Stimulated activated CD4-positive, alpha-beta T cell treated with anti-CD3 and anti-CD28 coated beads, Interleukin-1b, Interleukin-23, amount 100 ng/mL, for 4 hours (primary cell): ENCODE results near the gene FPR3.
"Not testable (repeated sequence)": the region's sequence is repeated elsewhere in the genome, so short reads cannot be mapped to it uniquely, and the experiment has no call there.

Source experiments
- DNase-seq, 2 donors: peaks; one replicate each; pipeline ENCODE4 v3.0.0-alpha.2; 2020; ENCODE audit warnings: low read depth in 2 of 2

Gene FPR3, protein sequence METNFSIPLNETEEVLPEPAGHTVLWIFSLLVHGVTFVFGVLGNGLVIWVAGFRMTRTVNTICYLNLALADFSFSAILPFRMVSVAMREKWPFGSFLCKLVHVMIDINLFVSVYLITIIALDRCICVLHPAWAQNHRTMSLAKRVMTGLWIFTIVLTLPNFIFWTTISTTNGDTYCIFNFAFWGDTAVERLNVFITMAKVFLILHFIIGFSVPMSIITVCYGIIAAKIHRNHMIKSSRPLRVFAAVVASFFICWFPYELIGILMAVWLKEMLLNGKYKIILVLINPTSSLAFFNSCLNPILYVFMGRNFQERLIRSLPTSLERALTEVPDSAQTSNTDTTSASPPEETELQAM

DNA sequence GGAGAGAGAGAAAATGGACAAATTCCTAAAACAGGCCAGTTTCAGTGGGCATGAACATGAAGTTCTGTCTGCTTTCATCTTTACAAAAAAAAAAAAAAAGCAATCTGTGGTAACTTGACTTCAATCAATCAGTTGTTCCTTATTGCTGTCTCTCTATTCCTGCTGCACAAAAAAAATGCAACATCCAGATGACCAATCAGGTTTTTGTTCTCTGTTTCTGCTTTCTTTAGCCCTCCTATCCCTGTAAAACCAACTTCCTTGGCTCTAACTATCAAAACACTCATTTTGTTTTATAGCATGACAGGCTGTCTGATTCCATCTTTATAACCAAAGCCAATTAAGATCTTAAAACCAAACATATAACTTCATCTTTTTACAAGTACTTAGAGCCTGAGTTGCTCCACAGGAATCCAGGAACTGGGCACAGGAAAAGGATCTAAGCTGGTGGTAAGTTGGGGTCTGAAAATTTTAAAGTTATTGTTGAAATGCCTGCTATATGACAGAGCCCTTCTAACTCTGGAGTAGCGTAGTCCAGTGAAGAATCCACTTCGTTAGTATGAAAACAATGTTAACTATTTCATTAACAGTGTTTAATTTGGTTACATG is at the start of gene FPR3:
TSS of gene FPR3 (plus strand) at position 273 of the 606 bp plus-strand sequence. CDS start 28,592 bp downstream, outside the sequence.
- no peak for DNase-seq

DNA sequence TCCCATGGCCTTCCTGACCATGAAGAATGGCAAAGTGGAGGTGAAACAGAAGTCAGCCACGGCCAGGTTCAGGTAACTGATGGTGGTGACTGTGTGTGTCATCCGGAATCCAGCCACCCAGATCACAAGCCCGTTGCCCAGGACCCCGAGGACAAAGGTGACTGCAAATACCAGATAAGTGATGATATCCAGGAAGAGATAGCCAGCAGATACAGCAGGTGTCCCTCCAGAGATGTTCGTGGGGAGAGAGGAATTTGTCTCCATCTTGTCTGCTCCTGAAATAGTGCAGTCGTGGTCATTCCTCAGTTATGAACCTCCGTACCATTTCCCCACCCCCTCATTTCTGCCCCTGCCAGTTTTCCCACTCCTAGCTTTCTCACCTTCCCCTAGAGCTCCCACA is 48.2 kb upstream of the FPR3 start:
- no peak for DNase-seq

DNA sequence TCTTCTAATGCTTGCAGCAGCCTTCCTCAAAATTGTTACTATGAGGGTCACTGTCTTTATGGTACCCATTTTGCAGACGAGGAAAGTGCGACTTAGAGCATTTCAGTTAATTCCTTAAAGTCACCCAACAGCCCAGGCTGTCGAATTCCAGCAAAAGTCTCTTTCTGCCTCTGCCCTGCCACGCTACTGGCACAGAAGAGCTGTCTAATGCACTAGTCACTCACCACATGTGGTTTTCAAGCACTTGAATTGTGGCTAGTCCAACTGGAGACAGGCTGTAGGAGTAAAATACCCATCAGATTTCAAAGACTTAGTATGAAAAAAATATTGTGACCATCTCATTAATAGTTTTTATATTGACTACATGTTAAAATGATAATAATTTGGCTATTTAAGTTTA is 45.0 kb upstream of the FPR3 start:
- DNase-seq = no peak

DNA sequence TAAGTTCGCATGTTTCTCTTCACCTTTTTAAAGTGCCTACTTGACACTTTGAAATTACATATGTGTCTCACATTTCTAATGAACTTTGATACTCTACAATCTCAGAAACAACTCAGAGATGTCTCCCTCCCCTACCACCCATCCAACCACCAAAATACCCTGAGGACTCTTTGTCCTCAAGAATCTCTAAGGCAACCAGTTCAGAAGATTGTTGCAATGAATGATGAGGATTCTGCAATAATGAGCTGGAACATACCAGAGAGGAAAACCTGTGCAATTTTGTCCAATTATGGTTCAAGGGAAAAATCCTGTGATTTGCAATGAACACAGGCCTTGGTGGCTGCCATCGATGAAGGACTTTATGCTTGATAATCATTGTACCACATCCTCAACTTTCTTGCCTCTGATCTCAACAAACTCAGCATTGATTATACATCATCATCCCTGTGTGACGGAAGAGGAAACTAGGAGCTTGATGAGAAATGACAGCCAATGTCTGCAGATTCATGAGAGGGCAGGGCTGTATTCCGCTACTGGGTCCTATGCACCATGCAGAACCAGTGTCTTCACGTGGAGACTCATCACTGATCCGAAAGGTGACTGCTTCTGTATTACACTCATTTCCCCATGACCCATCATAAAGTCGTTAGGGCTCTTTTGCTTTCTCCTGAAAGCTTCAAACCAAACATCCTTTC is 44.4 kb upstream of the FPR3 start:
- DNase-seq = no peak

DNA sequence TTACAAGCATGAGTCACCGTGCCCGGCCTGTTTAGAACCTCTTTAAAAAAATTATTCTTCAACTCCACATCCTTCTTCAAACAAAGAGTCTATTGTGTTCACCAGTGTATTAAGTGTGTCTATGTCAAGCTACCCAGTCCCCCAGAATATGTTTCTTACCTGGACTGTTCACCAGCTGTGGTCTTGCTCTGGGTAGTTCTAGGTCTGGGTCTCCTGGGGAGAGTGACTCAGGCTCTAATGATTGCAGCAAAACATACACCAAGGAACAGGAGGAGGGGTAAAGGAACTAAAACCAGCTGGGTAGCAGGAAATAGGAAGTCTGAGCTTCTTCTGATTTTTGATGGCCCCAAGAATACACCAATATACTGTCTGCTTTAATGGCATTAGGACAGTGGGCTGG is 43.3 kb upstream of the FPR3 start, which contains the start of gene FPR1:
TSS of gene FPR1 (minus strand) at position 224 of the 400 bp plus-strand sequence. CDS start 4,884 bp downstream, outside the sequence.
- DNase-seq = no peak

DNA sequence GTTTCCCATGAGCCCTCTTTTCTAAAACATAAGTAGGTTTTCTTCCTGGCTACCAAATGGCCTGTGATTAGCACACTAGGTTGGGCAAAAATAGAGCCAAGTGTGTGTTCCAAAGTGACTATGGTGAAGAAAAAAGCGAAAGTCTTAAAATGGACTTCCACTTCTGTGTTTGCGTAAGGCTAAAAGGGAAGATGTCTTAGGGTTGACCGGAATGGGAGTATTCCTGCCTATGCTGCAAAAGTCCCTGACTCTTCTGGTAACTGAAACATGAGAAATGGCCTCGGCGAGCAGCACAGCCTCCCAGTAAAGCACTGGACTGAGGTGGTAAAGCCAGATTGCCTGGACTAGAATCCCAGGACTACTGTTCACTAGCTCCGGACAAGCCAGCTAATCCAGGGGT is 40.8 kb upstream of the FPR3 start:
- DNase-seq = no peak

DNA sequence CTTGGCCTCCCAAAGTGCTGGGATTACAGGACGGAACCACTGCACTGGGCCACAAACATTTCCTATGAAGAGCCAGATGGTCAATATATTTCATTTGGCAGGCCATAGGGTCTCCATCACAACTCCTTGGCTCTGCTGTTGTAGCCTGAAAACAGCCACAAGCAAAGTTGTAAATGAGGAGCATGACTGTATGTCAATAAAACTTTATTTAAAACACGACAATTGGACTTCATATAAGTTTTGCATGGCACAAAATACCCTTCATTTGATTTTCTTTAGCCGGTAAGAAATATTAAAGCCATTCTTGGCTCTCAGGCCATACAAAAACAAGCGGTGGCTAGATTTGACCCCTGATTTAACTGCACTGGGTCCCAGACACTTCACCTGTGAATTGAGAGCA is 40.2 kb upstream of the FPR3 start:
- DNase-seq = no peak

DNA sequence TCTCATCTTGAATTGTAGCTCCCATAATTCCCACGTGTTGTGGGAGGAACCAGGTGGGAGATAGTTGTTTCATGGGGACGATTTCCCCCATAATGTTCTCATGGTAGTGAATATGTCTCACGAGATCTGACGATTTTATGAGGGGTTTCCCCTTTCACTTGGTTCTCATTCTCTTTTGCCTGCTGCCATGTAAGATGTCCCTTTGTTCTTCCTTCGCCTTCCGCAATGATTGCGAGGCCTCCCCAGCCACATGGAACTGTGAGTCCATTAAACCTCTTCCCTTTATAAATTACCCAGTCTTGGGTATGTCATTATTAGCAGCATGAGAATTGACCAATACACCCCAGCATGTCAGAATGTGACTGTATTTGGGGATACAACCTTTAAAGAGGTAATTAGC is 39.4 kb upstream of the FPR3 start:
- DNase-seq = no peak

DNA sequence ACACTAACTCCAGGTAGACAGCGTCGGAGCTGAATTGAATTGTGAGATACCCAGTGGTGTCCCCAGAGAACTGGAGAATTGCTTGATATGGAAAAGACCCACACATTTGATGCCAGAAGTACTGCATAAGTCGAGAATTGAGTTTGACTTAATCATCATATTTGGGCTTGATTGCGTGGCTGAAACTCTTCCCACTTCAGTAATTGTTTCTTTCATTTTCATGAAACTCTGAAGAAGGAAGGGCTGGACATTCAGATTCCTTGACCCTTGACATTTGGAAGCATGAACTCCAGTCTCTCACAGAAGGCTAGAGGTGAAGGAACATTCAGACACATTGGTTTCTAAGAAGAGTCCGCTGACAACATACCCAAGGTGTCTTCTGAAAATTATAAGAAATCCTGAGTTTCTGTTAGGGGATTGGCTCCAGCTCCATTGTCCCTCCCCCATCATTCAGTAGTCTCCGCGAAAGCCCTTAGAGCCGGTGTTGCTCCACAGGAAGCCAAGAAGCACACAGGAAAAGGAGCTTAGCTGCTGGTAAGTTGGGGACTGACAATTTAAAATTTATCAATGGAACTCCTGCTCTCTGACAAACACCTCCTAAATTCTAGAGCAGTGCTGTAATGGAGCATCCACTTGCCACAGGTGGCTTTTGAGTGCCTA is 34.1 kb upstream of the FPR3 start, which contains the start of gene FPR2:
TSS of gene FPR2 (plus strand) at position 484 of the 660 bp plus-strand sequence. CDS start 7,479 bp downstream, outside the sequence.
- DNase-seq = no peak

DNA sequence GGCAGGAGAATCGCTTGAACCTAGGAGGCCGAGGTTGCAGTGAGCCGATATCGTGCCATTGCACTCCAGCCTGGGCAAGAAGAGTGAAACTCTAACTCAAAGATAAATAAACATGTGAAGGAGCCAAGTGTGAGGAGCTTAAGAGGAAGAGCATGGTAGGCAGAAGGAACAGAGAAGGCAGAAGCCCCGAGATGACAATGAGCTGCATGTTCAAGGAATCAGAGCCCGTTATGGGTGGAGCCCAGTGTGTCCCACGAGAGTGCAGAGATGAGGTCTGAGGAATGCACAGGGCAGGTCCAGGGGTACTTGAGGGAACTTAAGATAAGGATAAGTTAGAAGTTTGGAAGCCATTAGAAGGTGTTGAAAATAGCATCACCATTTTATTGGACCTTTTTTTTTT is 33.3 kb upstream of the FPR3 start:
- DNase-seq = no peak

DNA sequence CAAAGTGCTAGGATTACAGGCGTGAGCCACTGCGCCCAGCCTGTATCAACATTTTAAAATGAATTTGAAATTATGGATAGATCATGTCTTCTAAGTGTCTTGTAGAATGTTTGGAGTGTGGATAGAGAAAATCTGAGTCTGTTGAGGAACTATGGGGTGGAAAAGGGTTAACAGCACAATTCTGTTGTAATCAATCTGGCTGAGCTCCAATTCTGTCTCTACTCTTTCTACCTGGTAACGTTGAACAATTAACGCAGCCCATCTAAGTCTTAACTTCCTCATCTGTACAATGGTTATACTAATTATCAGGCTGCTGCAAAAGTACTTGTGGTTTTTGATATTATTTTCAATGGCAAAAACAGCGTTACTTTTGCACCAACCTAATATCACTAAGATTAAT is 29.9 kb upstream of the FPR3 start:
- no peak for DNase-seq

DNA sequence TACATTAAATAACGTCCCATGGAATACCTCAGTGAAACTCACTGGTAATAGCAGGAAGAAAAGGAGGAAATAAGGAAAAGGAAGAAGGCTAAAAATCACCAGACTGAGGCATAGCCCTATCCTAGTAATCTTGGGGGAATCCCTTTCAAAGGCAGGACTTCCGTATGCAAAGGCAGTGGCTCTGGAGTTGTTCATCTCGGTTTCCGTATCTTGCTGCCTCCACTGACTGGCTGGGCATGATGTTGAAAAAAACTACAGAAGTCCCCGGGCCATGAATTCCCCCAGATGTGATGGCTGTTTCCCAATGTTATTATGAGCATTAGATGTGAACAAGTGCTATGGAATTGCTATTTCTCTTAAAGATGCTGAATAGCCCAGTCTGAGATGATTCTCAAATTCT is 28.5 kb upstream of the FPR3 start:
- no peak for DNase-seq

DNA sequence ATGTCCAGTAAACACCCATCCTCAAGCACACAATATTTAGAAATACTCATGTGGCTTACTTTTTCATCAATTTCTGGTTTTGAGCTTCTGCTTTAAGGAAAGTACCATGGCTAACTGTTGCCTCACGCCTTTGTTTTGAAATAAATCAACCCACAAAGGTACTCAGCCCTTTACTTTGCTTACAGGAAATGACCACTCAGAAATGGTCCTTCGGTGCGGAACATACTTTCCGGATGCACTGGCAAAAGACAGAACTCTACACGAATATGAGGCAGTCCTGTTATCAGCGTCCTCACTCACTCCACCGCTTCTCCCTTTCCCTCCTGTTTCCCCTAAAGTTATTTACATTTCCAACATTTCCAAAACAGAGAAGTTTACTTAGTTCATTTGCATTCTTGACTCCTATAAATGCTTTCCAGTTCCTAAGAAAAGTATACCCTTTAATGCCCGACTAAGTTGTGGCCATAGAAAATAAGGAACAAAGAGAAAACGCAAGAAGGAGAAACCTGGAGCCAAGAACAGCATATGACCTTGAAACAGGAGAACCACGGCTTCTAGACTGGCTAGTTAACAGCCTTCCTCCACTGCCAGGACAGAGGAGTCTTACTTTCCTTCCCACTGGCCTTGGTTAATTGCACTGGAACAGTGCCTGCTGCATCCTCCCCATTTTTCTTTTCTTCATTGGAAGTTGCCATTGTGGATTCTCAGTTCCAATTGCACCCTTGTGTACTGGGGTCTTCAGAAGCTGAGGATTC is 23.4 kb upstream of the FPR3 start:
- no peak for DNase-seq

DNA sequence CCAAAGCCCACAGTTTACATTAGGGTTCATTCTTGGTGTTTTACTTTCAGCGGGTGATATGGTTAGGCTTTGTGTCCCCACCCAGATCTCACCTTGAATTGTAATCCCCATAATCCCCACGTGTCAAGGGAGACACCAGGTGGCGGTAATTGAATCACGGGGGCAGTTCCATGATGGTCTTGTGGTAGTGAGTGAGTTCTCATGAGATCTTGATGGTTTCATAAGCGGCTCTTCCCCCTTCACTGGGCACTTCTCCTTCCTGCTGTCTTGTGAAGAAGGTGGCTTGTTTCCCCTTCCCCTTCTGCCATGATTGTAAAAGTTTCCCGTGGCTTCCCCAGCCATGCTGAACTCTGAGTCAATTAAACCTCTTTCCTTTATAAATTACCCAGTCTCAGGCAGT is 22.0 kb upstream of the FPR3 start:
- no peak for DNase-seq

DNA sequence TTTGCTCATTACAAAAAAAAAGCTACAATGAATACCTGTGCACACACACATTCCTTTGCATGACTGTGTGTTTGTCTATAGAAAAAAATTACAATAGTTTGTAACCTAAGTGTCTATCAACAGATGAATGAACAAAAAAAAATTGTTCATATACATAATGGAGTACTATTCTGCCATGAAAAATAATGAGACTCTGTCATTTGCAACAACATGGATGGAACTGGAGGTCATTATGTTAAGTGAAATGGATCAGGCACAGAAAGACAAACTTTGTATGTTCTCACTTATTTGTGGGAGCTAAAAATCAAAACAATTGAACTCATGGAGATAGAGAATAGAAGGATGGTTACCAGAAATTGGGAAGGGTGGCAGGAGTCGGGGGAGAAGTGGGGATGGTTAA is 18.4 kb upstream of the FPR3 start:
- not testable (repeated sequence) for DNase-seq

DNA sequence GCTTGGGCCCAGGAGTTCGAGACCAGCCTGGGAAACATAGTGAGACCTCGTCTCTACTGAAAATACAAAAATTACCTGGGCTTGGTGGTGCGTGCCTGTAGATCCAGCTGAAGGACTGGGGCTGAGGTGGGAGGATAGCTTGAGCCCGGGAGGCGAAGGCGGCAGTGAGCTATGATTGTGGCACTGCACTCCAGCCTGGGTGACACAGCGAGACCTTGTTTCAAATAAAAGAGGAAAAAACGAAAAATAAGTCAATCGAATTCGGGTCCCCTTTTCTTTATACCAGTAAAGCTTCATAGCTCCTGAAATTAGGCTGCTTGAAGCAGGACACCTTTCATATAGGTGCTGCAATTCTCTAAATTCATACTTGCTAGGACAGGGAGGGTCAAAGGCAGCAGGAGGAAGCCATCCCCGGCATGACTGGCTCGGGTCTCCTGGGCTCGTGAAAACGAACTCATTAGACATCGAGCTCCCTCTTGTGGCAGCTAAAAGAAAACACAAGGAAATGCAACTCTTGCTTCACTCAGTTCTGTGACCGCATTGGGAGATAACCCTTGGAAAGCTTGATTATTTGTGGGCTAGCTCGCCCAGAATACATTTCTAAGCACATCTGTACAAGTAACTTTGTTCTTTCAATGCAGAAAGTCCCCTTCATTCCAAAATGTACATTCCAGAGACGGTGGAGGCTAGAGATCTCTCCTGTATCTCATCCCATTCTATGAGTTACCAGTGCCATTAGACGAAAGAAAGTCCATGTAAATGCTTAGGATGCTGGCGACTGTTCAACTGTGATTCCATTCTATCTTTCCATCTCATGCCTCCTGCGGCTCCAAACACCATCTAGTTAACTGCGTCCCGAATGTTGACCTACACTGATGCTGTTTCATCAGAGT is 17.1 kb upstream of the FPR3 start:
- DNase-seq = peak; percentile 21 to 32

DNA sequence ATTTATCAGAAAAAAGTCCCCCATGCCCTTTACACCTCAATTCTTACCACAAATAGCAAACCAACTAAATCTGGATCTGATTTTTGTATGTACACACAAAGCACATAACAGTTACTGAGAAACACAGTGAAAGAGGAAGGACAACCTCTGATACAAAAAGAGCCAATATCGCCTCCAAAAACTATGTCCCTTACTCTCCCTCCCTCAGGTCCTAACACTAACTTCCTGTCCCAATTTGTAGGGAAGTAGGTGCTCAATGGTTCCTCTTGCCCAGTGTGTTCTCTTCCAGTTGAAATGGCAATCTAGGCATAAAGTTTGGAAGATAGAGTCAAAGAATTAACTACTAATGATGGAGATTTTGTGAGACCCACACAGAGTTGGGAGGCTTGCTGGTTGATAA is 15.8 kb upstream of the FPR3 start:
- no peak for DNase-seq

DNA sequence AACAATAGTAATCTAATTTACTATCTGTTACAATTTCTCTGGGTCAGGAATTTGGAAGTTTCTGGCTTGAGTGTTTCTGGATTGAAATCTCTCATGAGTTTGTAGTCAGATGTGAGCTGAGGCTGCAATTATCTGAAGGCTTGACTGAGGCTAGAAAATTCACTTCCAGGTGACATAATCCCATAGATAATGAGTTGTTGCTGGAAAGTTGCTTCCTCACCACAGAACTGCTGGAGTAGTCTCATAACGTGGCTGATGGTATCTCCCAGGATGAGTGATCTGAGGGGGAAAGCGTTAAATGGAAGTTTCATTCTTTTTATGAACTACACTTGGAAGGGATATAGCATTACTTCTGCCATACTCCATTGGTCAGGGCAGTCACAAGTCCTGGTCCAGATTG is 15.3 kb upstream of the FPR3 start:
- DNase-seq = no peak

DNA sequence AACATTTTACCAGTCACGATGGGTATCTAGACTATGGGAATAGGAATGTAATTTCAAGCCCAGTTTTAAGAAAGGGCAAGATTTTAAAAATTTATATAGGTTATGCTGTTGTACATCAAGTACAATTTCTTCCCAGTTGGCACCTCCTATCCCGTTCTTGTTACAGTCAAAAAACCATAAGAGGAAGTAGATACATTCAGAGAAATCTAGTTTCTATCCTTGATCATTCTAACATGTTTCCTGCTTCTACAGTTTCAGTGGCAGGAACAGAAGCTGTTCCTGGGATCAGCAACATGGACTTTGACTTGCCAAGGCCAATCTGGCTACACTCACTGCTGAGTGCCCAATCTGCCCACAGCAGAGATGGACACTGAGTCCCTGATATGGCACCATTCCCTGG is 14.7 kb upstream of the FPR3 start:
- no peak for DNase-seq

DNA sequence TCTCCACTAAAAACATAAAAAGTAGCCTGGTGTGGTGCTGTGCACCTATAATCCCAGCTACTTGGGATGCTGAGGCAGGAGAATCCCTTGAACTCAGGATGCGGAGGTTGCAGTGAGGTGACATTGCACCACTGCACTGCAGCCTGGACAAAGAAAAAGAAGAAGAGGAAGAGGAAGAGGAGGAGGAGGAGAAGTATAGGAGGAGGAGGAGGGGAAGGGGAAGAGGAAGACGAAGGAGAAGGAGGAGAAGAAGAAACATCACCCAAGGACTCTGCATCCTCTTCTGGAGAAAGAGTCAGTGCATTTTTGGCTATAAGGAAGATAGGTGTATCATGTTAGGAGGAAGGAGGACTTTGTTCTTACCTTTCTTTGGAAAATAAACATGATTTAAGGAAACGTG is 13.0 kb upstream of the FPR3 start:
- DNase-seq = no peak

DNA sequence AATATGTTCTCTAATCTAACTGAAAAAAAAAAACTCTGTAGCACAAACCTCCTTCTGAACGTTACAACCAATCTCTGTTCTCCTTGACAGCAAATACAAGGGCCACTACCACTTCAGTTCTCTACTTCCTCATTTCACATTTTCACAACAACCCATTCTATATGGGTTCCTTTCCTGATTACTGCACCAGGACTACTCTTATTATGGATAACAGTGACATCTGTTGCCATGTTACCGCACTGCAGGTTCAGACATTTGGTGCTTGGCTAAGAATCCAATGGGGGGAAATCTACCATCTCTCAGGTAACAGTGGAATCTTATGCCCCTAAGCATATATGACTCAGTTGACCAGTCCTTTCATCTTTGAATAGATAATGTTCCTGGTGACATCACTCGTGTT is 11.6 kb upstream of the FPR3 start:
- no peak for DNase-seq
